ENCODE measurements around the gene KIAA0232.

DNA sequence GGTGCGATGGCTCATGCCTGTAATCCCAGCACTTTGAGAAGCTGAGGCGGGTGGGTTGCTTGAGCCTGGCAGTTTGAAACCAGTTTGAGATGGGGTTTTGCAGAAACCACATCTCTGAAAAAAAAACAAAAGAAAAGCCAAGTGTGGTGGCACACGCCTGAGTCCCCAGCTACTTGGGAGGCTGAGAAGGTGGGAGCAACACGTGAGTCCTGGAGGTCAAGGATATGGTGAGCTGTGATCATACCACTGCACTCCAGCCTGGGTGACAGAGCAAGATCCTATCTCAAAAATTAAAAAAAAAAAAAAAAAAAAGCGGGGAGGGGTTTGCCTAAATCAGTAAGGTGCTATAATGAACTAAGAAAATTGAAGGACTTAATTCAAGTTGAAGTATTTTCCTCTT is 68.9 kb downstream of the KIAA0232 start:
- TF ChIP-seq POLR2A (IDR thresholded peaks at IDR 0.05; ENCODE audit: low read length) (no peak), GATA1 (IDR thresholded peaks at IDR 0.05; ENCODE audit: low read depth, low read length) (no peak)
